Panc1 (cell line): ENCODE data around the gene C3orf85. TPM values are rescaled to one million over a fixed set of nuclear protein-coding genes. Genes with fewer than 3 reads are reported as not detected.

Experiments
- ATAC-seq: fragments of 200-7000 bp; cut with Tn5 transposase; 2 replicates; pipeline ENCODE4 v1.9.1; 2020; ENCODE audit warnings: mild to moderate bottlenecking, moderate library complexity
- BruUV-seq: library from RNA; stranded (reverse); fragments of 400-500 nt; replicated peaks from 2 replicates; lab custom pipeline; 2021; lab: Mats Ljungman, UMichigan
- CTCF ChIA-PET: fragments of 300-600 bp; sonication (Branson Sonifier 250); formaldehyde crosslinking; loops from one replicate; lab custom pipeline; 2022; ENCODE audit warnings: antibody characterized with exemption; lab: Charles Lee
- POLR2A ChIA-PET: fragments of 300-600 bp; sonication (Branson Sonifier 250); formaldehyde crosslinking; loops from one replicate; lab custom pipeline; 2022; ENCODE audit warnings: antibody characterized with exemption; lab: Charles Lee
- DNase-seq: peaks from one replicate; pipeline ENCODE4 v3.0.0-alpha.2; 2010; ENCODE audit warnings: low read depth, low spot score
- H3K27ac ChIP-seq: 2 replicates; pipeline ENCODE4 v1.5.1; 2011; ENCODE audit warnings: mild to moderate bottlenecking, low read length, inconsistent platforms
- H3K27me3 ChIP-seq: fragments of 200-500 bp; sonication (Bioruptor generic); 2 replicates; pipeline ENCODE4 v1.6.0; 2014; ENCODE audit warnings: low read length, inconsistent platforms; ENCODE audit not compliant: control insufficient read depth, insufficient read depth
- H3K36me3 ChIP-seq: fragments of 200-500 bp; sonication (Bioruptor generic); 2 replicates; pipeline ENCODE4 v1.5.1; 2014; ENCODE audit warnings: inconsistent platforms, mild to moderate bottlenecking, low read length, moderate library complexity; ENCODE audit not compliant: control insufficient read depth, insufficient read depth
- H3K4me1 ChIP-seq: 2 replicates; pipeline ENCODE4 v1.5.1; 2011; ENCODE audit warnings: inconsistent platforms, mild to moderate bottlenecking, low read length, moderate library complexity; ENCODE audit not compliant: control insufficient read depth, insufficient read depth
- H3K4me3 ChIP-seq, 2 experiments: 2 replicates each; pipeline ENCODE4 v1.5.1; 2011 to 2012; ENCODE audit warnings: low read depth in 2 of 2, low read length in 2 of 2, mild to moderate bottlenecking in 2 of 2, inconsistent platforms in 1 of 2, moderate library complexity in 1 of 2
- H3K9me3 ChIP-seq: fragments of 200-500 bp; sonication (Bioruptor generic); 2 replicates; pipeline ENCODE4 v1.5.1; 2014; ENCODE audit warnings: low read depth, mild to moderate bottlenecking, inconsistent platforms, low read length, moderate library complexity; ENCODE audit not compliant: control insufficient read depth, insufficient read depth
- POLR2AphosphoS5 ChIP-seq: IDR thresholded peaks from 2 replicates; pipeline ENCODE4 v1.6.1; 2012; ENCODE audit warnings: mild to moderate bottlenecking, low read depth, low read length, moderate library complexity
- REST ChIP-seq, 2 experiments: IDR thresholded peaks; 2 replicates each; pipeline ENCODE4 v1.6.1; 2011 to 2012; ENCODE audit warnings: low read depth in 2 of 2, control low read depth in 1 of 2, low read length in 1 of 2, mild to moderate bottlenecking in 1 of 2, moderate library complexity in 1 of 2; ENCODE audit not compliant: insufficient read depth in 1 of 2
- SIN3A ChIP-seq: IDR thresholded peaks from 2 replicates; pipeline ENCODE4 v1.6.1; 2012; ENCODE audit warnings: low read depth, mild to moderate bottlenecking, low read length, moderate library complexity, borderline replicate concordance; ENCODE audit not compliant: insufficient read depth
- TCF7L2 ChIP-seq: IDR thresholded peaks from 2 replicates; pipeline ENCODE4 v1.6.1; 2011; ENCODE audit warnings: mild to moderate bottlenecking, low read depth, low read length, inconsistent platforms
- in situ Hi-C: cut with HindIII; loops from 2 replicates; pipeline ENCODE4 v1.10.0; 2016; ENCODE audit warnings: low sequenced_read_pairs, low pct_unique_long_range_greater_than_20kb
- intact Hi-C: fragments of 100-400 bp; cut with micrococcal nuclease; formaldehyde crosslinking; loops from one replicate; pipeline ENCODE4 v1.10.0; 2022; ENCODE audit not compliant: unreplicated experiment
- total RNA-seq: library from RNA; stranded (reverse); gene quantifications from one replicate; pipeline ENCODE4 v1.2.1, GENCODE V29; 2021; ENCODE audit not compliant: unreplicated experiment
- TF ChIP-seq, protein P1 (sequence below): fragments of 450-650 bp; IDR thresholded peaks from 2 replicates; pipeline ENCODE4 v1.5.1; 2017; ENCODE audit warnings: mild to moderate bottlenecking

The C3orf85 gene
- total RNA-seq, 1 experiment from 2014 or later: not detected

GRCh38 chr3:109176726-109177125 lies 40.2 kb downstream of the C3orf85 start:
- H3K27me3 ChIP-seq: peaks cover 3% of the 10 kb centered on the region; the same call in 1 of the 2 replicates
- intact Hi-C loops (no loop called here), in situ Hi-C loops (no loop called here)
- ChIA-PET CTCF (interaction anchor here (0.6 kb wide), 1 partner anchor 141 kb away, joined by 7 read pairs; no protein-coding TSS in a partner anchor), POLR2A (no interaction called here)
- no peaks in the 10 kb centered on the region for H3K4me1 ChIP-seq
- no peak overlapping the region for H3K27ac ChIP-seq
- no peak for ATAC-seq
- H3K9me3 ChIP-seq: no peaks in the 10 kb centered on the region
- BruUV-seq: no TSS peak
- no peak for DNase-seq
- TF ChIP-seq SIN3A (no peak), POLR2AphosphoS5 (no peak), REST (IDR thresholded peaks at IDR 0.05; ENCODE audit: insufficient read depth in 1 of 2, low read depth in 2 of 2, low read length in 1 of 2) (no peak), TCF7L2 (no peak)
- TF ChIP-seq, protein P1, sequence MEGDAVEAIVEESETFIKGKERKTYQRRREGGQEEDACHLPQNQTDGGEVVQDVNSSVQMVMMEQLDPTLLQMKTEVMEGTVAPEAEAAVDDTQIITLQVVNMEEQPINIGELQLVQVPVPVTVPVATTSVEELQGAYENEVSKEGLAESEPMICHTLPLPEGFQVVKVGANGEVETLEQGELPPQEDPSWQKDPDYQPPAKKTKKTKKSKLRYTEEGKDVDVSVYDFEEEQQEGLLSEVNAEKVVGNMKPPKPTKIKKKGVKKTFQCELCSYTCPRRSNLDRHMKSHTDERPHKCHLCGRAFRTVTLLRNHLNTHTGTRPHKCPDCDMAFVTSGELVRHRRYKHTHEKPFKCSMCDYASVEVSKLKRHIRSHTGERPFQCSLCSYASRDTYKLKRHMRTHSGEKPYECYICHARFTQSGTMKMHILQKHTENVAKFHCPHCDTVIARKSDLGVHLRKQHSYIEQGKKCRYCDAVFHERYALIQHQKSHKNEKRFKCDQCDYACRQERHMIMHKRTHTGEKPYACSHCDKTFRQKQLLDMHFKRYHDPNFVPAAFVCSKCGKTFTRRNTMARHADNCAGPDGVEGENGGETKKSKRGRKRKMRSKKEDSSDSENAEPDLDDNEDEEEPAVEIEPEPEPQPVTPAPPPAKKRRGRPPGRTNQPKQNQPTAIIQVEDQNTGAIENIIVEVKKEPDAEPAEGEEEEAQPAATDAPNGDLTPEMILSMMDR: no peak
- no peaks in the 10 kb centered on the region for H3K36me3 ChIP-seq
- H3K4me3 ChIP-seq: no peak overlapping the region

- Histone ChIP-seq H3K27ac (no peak overlapping the region), H3K9me3 (no peaks in the 10 kb centered on the region), H3K4me1 (no peaks in the 10 kb centered on the region), H3K27me3 (peaks cover 3% of the 10 kb centered on the region; the same call in 1 of the 2 replicates), H3K4me3 (no peak overlapping the region), H3K36me3 (no peaks in the 10 kb centered on the region)
- ChIA-PET CTCF (no interaction called here), POLR2A (no interaction called here)
- intact Hi-C loops (no loop called here), in situ Hi-C loops (no loop called here)
- no peak for ATAC-seq
- no peak for DNase-seq
- no peak for TF ChIP-seq POLR2AphosphoS5
- TF ChIP-seq REST (IDR thresholded peaks at IDR 0.05; ENCODE audit: insufficient read depth in 1 of 2, low read depth in 2 of 2, low read length in 1 of 2): no peak
- TF ChIP-seq SIN3A: no peak
- TF ChIP-seq, protein P1: no peak
- TF ChIP-seq TCF7L2: no peak
- BruUV-seq: no TSS peak
These were observed 41.4 kb downstream of the C3orf85 start for GRCh38 chr3:109177908-109178307.
